ENCODE results near the gene NRG3.

NRG3 gene

DNA sequence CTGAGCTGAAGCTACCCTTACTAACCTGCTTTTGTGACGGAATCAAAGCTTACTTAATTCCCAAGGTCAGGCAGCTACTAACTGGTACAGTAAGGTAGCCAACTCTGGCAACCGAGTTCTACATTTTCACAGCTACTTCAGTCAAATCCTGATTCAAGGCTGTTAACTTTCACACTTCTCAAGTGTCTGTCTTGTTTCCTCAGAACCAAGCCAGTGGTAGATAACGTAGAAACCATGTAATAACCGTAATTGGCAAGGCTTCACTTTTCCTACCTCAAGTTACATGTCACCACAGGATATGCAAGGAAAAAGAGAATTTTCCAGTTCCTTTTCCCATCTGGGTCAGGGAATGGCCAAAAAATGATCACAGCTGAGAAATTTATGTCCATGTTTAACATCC, 746.7 kb downstream of the NRG3 start:
- no peak for DNase-seq (ENCODE audit: low read depth)
- TF ChIP-seq, protein P1, sequence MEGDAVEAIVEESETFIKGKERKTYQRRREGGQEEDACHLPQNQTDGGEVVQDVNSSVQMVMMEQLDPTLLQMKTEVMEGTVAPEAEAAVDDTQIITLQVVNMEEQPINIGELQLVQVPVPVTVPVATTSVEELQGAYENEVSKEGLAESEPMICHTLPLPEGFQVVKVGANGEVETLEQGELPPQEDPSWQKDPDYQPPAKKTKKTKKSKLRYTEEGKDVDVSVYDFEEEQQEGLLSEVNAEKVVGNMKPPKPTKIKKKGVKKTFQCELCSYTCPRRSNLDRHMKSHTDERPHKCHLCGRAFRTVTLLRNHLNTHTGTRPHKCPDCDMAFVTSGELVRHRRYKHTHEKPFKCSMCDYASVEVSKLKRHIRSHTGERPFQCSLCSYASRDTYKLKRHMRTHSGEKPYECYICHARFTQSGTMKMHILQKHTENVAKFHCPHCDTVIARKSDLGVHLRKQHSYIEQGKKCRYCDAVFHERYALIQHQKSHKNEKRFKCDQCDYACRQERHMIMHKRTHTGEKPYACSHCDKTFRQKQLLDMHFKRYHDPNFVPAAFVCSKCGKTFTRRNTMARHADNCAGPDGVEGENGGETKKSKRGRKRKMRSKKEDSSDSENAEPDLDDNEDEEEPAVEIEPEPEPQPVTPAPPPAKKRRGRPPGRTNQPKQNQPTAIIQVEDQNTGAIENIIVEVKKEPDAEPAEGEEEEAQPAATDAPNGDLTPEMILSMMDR (IDR thresholded peaks at IDR 0.05; ENCODE audit: low read depth, low read length, missing control alignments): no peak
- H3K4me3 ChIP-seq (ENCODE audit: low read depth, low read length): no peak overlapping the region

GRCh38 chr10:82622479-82622878, 747.5 kb downstream of the NRG3 start:
- TF ChIP-seq, protein P1 (IDR thresholded peaks at IDR 0.05; ENCODE audit: low read depth, low read length, missing control alignments): no peak
- no peak overlapping the region for H3K4me3 ChIP-seq (ENCODE audit: low read depth, low read length)

GRCh38 chr10:82625512-82626189, 750.7 kb downstream of the NRG3 start:
- TF ChIP-seq, protein P1 (IDR thresholded peaks at IDR 0.05; ENCODE audit: low read depth, low read length, missing control alignments): no peak
- DNase-seq (ENCODE audit: low read depth): no peak
- no peak overlapping the region for H3K4me3 ChIP-seq (ENCODE audit: low read depth, low read length)

More at GRCh38 chr10:82622479-82622878, 747.5 kb downstream of the NRG3 start:
- no peak for DNase-seq (ENCODE audit: low read depth)

- TF ChIP-seq, protein P1 (IDR thresholded peaks at IDR 0.05; ENCODE audit: low read depth, low read length, missing control alignments): no peak
- H3K4me3 ChIP-seq (ENCODE audit: low read depth, low read length): no peak overlapping the region
- no peak for DNase-seq (ENCODE audit: low read depth)
These were observed 753.4 kb downstream of the NRG3 start for GRCh38 chr10:82628373-82628772.

DNA sequence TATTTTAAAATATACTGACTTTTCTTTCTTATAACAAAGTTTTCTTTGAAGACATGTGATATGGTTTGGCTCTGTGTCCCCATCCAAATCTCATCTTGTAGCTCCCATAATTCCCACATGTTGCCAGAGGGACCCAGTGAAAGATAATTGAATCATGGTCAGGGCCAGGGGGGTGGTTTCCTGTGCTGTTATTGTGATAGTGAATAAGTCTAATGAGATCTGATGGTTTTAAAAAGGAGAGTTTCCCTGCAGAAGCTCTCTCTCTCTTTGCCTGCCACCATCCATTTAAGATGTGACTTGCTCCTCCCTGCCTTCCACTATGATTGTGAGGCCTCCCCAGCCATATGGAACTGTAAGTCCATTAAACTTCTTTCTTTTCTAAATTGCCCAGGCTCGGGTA, 768.1 kb downstream of the NRG3 start:
- TF ChIP-seq, protein P1 (IDR thresholded peaks at IDR 0.05; ENCODE audit: low read depth, low read length, missing control alignments): no peak
- no peak overlapping the region for H3K4me3 ChIP-seq (ENCODE audit: low read depth, low read length)
- no peak for DNase-seq (ENCODE audit: low read depth)

DNA sequence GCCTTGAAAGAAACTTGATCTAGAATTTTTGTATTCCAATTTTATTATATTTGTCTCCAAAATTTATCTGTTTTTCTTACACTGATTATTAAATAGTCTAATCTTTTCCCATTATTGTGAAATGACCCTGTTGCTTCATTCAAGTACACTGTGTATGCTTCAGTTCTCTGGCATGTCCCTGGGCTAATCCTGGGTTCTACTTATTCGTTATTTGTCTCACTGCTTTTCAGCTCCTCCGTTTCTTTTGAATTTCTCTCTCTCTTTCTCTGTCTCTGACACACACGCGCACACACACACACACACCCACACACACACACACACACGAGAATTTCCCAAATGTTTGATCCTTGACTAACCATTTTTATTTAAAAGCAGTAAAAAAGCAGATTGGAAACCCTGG, 768.6 kb downstream of the NRG3 start:
- no peak for DNase-seq (ENCODE audit: low read depth)
- TF ChIP-seq, protein P1 (IDR thresholded peaks at IDR 0.05; ENCODE audit: low read depth, low read length, missing control alignments): no peak
- H3K4me3 ChIP-seq (ENCODE audit: low read depth, low read length): no peak overlapping the region

DNA sequence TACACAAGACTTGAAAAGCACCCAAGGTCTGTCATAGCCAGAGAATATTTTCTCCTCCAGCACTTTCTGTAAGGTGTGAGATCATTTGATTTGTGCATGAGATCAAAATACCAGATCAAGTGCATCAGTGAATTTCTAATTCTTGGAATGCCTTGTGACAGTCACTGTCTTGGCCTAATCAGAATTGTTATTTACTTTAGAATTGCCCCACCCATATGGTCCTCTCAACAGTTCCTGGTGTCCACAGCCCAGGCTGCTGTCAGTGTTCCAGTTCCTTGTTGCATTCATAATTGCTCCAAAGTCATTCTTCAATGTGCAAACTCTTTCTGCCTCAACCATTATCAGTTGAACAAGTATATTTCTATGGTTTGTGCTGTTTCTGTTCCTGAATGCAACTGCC, 770.2 kb downstream of the NRG3 start:
- H3K4me3 ChIP-seq (ENCODE audit: low read depth, low read length): no peak overlapping the region
- no peak for DNase-seq (ENCODE audit: low read depth)
- TF ChIP-seq, protein P1 (IDR thresholded peaks at IDR 0.05; ENCODE audit: low read depth, low read length, missing control alignments): no peak

All from GM12864 (cell line).